ENCODE data around the gene ETS2. TPM values are rescaled to one million over a fixed set of nuclear protein-coding genes. Genes with fewer than 3 reads are reported as not detected.

The ETS2 gene
- total RNA-seq, 1 experiment from 2014 or later = 35.3 TPM

- H3K27ac ChIP-seq (ENCODE audit: insufficient read length, low read depth, low read length) = no peak overlapping the region
- no peak for DNase-seq
- no peaks in the 10 kb centered on the region for H3K79me1 ChIP-seq (ENCODE audit: insufficient read depth, low read depth, low read length, poor library complexity, severe bottlenecking)
- H3K14ac ChIP-seq (ENCODE audit: insufficient read depth, low read length) = no peak overlapping the region
- H3K23me2 ChIP-seq (ENCODE audit: insufficient read length, low read depth, low read length, poor library complexity, severe bottlenecking) = no peaks in the 10 kb centered on the region
- no peak overlapping the region for H2BK12ac ChIP-seq (ENCODE audit: insufficient read length, low read depth, low read length)
- no peaks in the 10 kb centered on the region for H3K27me3 ChIP-seq (ENCODE audit: insufficient read depth, low read length)
- H3K4ac ChIP-seq (ENCODE audit: low read depth, low read length) = no peak overlapping the region
- peaks cover 0 to 12% of the 10 kb centered on the region in 2 experiments; a peak in 1 of 4 replicates for H3K4me1 Mint-ChIP-seq
- no peaks in the 10 kb centered on the region for H3K4me1 ChIP-seq (ENCODE audit: insufficient read depth, low read length)
- H2AK5ac ChIP-seq (ENCODE audit: insufficient read length, low read length) = no peak overlapping the region
- no peak overlapping the region for H3K4me3 Mint-ChIP-seq
- no peak overlapping the region for H2BK20ac ChIP-seq (ENCODE audit: low read depth, low read length, poor library complexity, severe bottlenecking)
- no peak overlapping the region for H3K27ac Mint-ChIP-seq
- no peak overlapping the region for H4K91ac ChIP-seq (ENCODE audit: insufficient read length, low read depth, low read length)
- peaks cover 0 to 11% (median 3%) of the 10 kb centered on the region in 3 experiments; a peak in 5 of 7 replicates for H3K36me3 Mint-ChIP-seq (ENCODE audit: insufficient read depth in 1 of 3, low read depth in 3 of 3)
- no peak overlapping the region for H2BK5ac ChIP-seq (ENCODE audit: insufficient read length, low read length)
- H2BK120ac ChIP-seq (ENCODE audit: low read depth, low read length, poor library complexity, severe bottlenecking) = no peak overlapping the region
- H3K4me2 ChIP-seq (ENCODE audit: insufficient read depth, insufficient read length, low read length) = no peak overlapping the region
- no peak overlapping the region for H3T11ph ChIP-seq (ENCODE audit: low read length)
- H3K9me3 ChIP-seq (ENCODE audit: control insufficient read depth, low read depth, low read length) = no peaks in the 10 kb centered on the region
- H3K18ac ChIP-seq (ENCODE audit: insufficient read length, low read depth, low read length) = peak overlapping the region; percentile 41
- no peak for TF ChIP-seq CTCF (conservative IDR thresholded peaks at IDR 0.05)
- no peak overlapping the region for H4K8ac ChIP-seq (replicated peaks; ENCODE audit: insufficient read length, low read depth, low read length)
- no peak overlapping the region for H3K9ac ChIP-seq (ENCODE audit: extremely low read depth, insufficient read length, low read length)
- H3K56ac ChIP-seq (ENCODE audit: insufficient read length, low read depth, low read length) = no peak overlapping the region
- no peaks in the 10 kb centered on the region for H3K79me2 ChIP-seq (ENCODE audit: insufficient read depth, low read length)
- H4K20me1 ChIP-seq (ENCODE audit: control insufficient read depth, insufficient read depth, insufficient read length) = no peaks in the 10 kb centered on the region
- H3K9me3 Mint-ChIP-seq = peaks cover 6 to 8% of the 10 kb centered on the region in 2 experiments; a peak in 4 of 5 replicates
- H2BK15ac ChIP-seq (ENCODE audit: low read depth, low read length) = no peak overlapping the region
- whole genome bisulfite sequencing (ENCODE audit: extremely low coverage, insufficient read length, low lambda C conversion rate) = no CpG with 5 or more reads among the region's 13 CpGs
- no peak overlapping the region for H4K5ac ChIP-seq (ENCODE audit: insufficient read length, low read depth, low read length)
- H3K23ac ChIP-seq (ENCODE audit: insufficient read length, low read depth, low read length) = no peak overlapping the region
- peaks cover 41% of the 10 kb centered on the region for H3K27me3 Mint-ChIP-seq (ENCODE audit: low read depth)
- H2AFZ ChIP-seq (ENCODE audit: low read length) = no peak overlapping the region
These were observed 38.6 kb upstream of the ETS2 start for GRCh38 chr21:38766987-38767722.

Measured in H9 (cell line).